MM.1S (cell line): Measurements from ENCODE around the gene SERTAD2.
A peak's percentile ranks its signal among the peaks of the same experiment; 100 is the strongest.

Experiments used
- DNase-seq: peaks from one replicate; pipeline ENCODE4 v3.0.0-alpha.2; 2015
- H2AFZ ChIP-seq: fragments of 300-600 bp; sonication (generic); 2 replicates; pipeline ENCODE4 v1.6.0; 2016; ENCODE audit warnings: antibody characterized with exemption, low read length
- H3F3A ChIP-seq: fragments of 300-600 bp; sonication (generic); 2 replicates; pipeline ENCODE4 v1.6.1; 2016; ENCODE audit warnings: mild to moderate bottlenecking, antibody characterized with exemption, low read length, moderate library complexity, mixed read lengths; ENCODE audit not compliant: insufficient read depth
- H3K27ac ChIP-seq: fragments of 300-600 bp; sonication (generic); 2 replicates; pipeline ENCODE4 v1.5.1; 2016; ENCODE audit warnings: mild to moderate bottlenecking, low read length
- H3K27me3 ChIP-seq: fragments of 300-600 bp; sonication (generic); replicated peaks from 2 replicates; pipeline ENCODE4 v1.6.0; 2016; ENCODE audit warnings: low read length; ENCODE audit not compliant: insufficient read depth
- H3K36me3 ChIP-seq: fragments of 300-600 bp; sonication (generic); replicated peaks from 2 replicates; pipeline ENCODE4 v1.6.1; 2016; ENCODE audit warnings: mild to moderate bottlenecking, low read length, mixed read lengths; ENCODE audit not compliant: insufficient read depth
- H3K4me1 ChIP-seq: fragments of 300-600 bp; sonication (generic); 2 replicates; pipeline ENCODE4 v1.6.1; 2016; ENCODE audit warnings: low read length, mixed read lengths
- H3K4me2 ChIP-seq: fragments of 300-600 bp; sonication (generic); 2 replicates; pipeline ENCODE4 v1.6.0; 2016; ENCODE audit warnings: low read depth, low read length
- H3K4me3 ChIP-seq: fragments of 300-600 bp; sonication (generic); 2 replicates; pipeline ENCODE4 v1.5.1; 2016; ENCODE audit warnings: low read length, mixed read lengths
- H3K79me2 ChIP-seq: fragments of 300-600 bp; sonication (generic); 2 replicates; pipeline ENCODE4 v1.6.1; 2016; ENCODE audit warnings: mixed run types, low read length, mixed read lengths
- H3K9ac ChIP-seq: fragments of 300-600 bp; sonication (generic); 2 replicates; pipeline ENCODE4 v1.6.1; 2016; ENCODE audit warnings: low read length, mixed read lengths
- H3K9me2 ChIP-seq: fragments of 300-600 bp; sonication (generic); replicated peaks from 2 replicates; pipeline ENCODE4 v1.6.1; 2016; ENCODE audit warnings: mild to moderate bottlenecking, low read length, mixed read lengths; ENCODE audit not compliant: insufficient read depth
- H3K9me3 ChIP-seq: fragments of 300-600 bp; sonication (generic); replicated peaks from 2 replicates; pipeline ENCODE4 v1.6.1; 2016; ENCODE audit warnings: mild to moderate bottlenecking, low read length, mixed read lengths; ENCODE audit not compliant: insufficient read depth
- H4K20me1 ChIP-seq: fragments of 300-600 bp; sonication (generic); 2 replicates; pipeline ENCODE4 v1.6.1; 2016; ENCODE audit warnings: mild to moderate bottlenecking, low read length, moderate library complexity, mixed read lengths; ENCODE audit not compliant: insufficient read depth
- EZH2 ChIP-seq: fragments of 300-600 bp; sonication (generic); optimal IDR thresholded peaks from 2 replicates; pipeline ENCODE3; 2017; ENCODE audit warnings: low read depth, mild to moderate bottlenecking, antibody characterized with exemption, low read length, mixed read lengths
- EZH2phosphoT487 ChIP-seq: fragments of 300-600 bp; sonication (generic); IDR thresholded peaks from 2 replicates; pipeline ENCODE4 v1.6.1; 2018; ENCODE audit warnings: antibody characterized with exemption, low read length
- TF ChIP-seq, protein P1 (sequence below): fragments of 300-600 bp; sonication (generic); IDR thresholded peaks from 2 replicates; pipeline ENCODE4 v1.5.1; 2016; ENCODE audit warnings: antibody characterized with exemption, low read length, mixed read lengths

SERTAD2 gene

DNA sequence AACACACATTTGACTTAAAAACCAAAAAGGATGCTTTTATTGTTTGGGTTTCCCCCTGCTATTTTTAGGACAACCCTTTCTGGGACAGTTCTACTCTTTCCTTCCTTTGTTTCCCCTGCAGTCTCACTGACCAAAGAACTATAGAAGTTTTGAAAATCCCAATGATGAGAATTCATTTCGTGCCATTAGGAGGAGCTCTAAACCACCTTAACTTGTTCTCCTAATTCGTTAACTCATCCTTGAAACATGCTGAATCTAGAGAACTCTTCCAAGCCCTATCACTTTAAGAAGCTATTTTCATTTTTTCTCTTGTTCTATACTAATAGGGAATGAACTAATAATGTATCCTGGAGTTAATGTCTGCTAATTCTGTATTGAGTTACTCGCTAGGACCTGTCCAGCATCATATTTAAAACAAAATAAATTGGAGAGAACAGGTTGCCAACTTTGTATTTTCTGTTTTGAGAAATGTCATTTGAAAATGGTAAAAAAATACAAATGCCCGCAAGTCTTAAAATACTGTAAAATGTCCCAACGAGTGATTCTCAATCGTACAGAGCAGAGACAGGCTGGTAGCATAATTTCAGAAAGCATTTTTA lies 66.7 kb downstream of the SERTAD2 start:
- Histone ChIP-seq H3K27me3 (no peaks in the 10 kb centered on the region), H3K4me1 (peaks cover 49% of the 10 kb centered on the region), H3K9ac (peak overlapping the region; percentile 7; the same call in 1 of the 2 replicates), H3K36me3 (peaks cover 7% of the 10 kb centered on the region; the same call in 1 of the 2 replicates), H3K27ac (peak overlapping the region; percentile 70; the same call in 1 of the 2 replicates), H2AFZ (no peak overlapping the region), H3K9me3 (no peaks in the 10 kb centered on the region), H3F3A (peaks cover 49% of the 10 kb centered on the region), H3K4me3 (0 out of 2 replicates have a peak overlapping the region, but pooled peaks have one; percentile 4), H3K9me2 (no peaks in the 10 kb centered on the region), H3K4me2 (peak overlapping the region; percentile 89), H3K79me2 (peaks cover 18% of the 10 kb centered on the region; the same call in 1 of the 2 replicates), H4K20me1 (no peaks in the 10 kb centered on the region)
- TF ChIP-seq EZH2phosphoT487: no peak
- TF ChIP-seq, protein P1, sequence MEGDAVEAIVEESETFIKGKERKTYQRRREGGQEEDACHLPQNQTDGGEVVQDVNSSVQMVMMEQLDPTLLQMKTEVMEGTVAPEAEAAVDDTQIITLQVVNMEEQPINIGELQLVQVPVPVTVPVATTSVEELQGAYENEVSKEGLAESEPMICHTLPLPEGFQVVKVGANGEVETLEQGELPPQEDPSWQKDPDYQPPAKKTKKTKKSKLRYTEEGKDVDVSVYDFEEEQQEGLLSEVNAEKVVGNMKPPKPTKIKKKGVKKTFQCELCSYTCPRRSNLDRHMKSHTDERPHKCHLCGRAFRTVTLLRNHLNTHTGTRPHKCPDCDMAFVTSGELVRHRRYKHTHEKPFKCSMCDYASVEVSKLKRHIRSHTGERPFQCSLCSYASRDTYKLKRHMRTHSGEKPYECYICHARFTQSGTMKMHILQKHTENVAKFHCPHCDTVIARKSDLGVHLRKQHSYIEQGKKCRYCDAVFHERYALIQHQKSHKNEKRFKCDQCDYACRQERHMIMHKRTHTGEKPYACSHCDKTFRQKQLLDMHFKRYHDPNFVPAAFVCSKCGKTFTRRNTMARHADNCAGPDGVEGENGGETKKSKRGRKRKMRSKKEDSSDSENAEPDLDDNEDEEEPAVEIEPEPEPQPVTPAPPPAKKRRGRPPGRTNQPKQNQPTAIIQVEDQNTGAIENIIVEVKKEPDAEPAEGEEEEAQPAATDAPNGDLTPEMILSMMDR: peak; percentile 66
- peak; percentile 73 for DNase-seq

DNA sequence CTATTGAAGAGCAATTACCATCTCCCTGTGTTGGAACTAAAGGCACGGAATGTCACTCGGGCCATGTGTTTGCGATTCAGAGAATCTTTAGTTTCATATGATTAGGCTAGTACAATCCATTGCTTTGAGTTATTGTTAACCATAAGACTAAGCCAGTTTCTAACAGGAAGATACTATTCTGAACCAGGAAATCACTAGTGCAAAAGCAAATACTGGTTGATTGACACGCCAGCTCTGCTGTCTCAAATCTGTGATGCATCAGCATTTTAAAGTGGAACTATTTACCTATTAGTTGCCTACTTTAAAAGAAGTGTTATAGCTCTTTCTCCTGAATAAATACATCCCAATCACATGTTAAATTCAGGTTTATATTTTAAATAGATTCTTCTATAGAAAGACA lies 67.7 kb downstream of the SERTAD2 start:
- Histone ChIP-seq H3K9me3 (no peaks in the 10 kb centered on the region), H4K20me1 (no peaks in the 10 kb centered on the region), H3K4me2 (peak overlapping the region; percentile 89), H3K9ac (no peak overlapping the region), H3F3A (peaks cover 56% of the 10 kb centered on the region), H3K36me3 (peaks cover 9% of the 10 kb centered on the region; the same call in 1 of the 2 replicates), H3K4me1 (peaks cover 58% of the 10 kb centered on the region), H3K9me2 (no peaks in the 10 kb centered on the region), H2AFZ (no peak overlapping the region), H3K79me2 (peaks cover 20% of the 10 kb centered on the region; the same call in 1 of the 2 replicates), H3K27me3 (no peaks in the 10 kb centered on the region), H3K4me3 (peak overlapping the region; percentile 28; the same call in 1 of the 2 replicates), H3K27ac (peak overlapping the region; percentile 70; the same call in 1 of the 2 replicates)
- DNase-seq: peak; percentile 89
- TF ChIP-seq EZH2phosphoT487 (no peak), EZH2 (no peak)
- TF ChIP-seq, protein P1: no peak

DNA sequence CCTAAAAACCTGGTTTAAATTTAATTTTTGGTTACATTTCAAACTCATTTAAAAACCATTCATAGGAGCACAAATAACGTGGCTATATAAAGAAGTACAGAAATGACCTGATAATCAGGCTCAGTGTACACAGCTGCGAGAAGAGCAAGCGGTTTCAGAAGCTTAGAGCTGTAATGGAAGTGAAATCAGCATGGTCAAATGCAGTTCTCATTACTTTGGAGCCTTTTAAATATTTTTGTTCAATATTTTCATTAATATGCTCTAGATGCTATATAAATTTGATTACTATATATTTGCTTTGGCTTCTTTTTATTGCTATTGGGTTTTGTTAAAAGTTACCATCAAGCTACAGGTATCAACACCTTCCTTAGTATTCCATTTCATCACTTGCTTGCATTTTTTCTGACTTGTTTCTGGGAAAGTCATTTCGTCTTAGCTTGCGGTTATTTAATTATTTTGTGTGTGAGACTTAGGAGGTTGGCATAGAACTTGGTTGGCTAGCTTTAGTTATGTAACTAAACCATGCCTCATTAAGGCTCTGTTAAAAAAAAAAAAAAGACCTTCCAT lies 70.9 kb downstream of the SERTAD2 start:
- Histone ChIP-seq H3K4me3 (peak overlapping the region; percentile 9; the same call in 1 of the 2 replicates), H3K27me3 (no peaks in the 10 kb centered on the region), H3K9me2 (no peaks in the 10 kb centered on the region), H4K20me1 (no peaks in the 10 kb centered on the region), H3K36me3 (peaks cover 9% of the 10 kb centered on the region; the same call in 1 of the 2 replicates), H3K9me3 (no peaks in the 10 kb centered on the region), H3K79me2 (peaks cover 12% of the 10 kb centered on the region; the same call in 1 of the 2 replicates), H3K27ac (peak overlapping the region; percentile 40; the same call in 1 of the 2 replicates), H3K9ac (no peak overlapping the region), H2AFZ (no peak overlapping the region), H3K4me1 (peaks cover 56% of the 10 kb centered on the region), H3K4me2 (peak overlapping the region; percentile 46), H3F3A (peaks cover 56% of the 10 kb centered on the region)
- TF ChIP-seq, protein P1: no peak
- TF ChIP-seq EZH2phosphoT487 (peak; percentile 97), EZH2 (no peak)
- DNase-seq: peak; percentile 85
